GM12891 (cell line): Measurements from ENCODE around the gene SPAG16.

Experiments
- POLR2A ChIP-seq: IDR thresholded peaks from 2 replicates; pipeline ENCODE4 v1.6.1; 2011; ENCODE audit warnings: low read depth, low read length, control low read depth
- POLR2AphosphoS5 ChIP-seq: IDR thresholded peaks from 2 replicates; pipeline ENCODE4 v1.6.1; 2011; ENCODE audit warnings: low read depth, low read length, control low read depth

DNA sequence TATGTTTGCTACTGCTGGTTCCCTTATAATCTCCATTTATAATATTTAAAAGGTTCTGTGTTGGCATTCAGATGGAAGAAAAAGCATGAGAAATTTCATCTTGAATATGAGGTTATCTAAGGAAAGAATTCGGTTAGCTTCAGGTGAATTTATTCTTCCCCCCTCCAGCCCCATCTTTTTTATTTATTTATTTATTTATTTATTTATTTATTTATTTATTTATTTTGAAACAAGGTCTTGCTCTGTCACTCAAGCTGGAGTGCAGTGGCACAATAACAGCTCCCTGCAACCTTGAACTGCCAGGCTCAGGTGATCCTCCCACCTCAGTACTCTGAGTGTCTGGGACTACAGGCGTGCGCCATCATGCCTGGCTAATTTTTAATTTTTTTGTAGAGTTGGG is 1031.1 kb downstream of the SPAG16 start:
- TF ChIP-seq POLR2A = no peak
- TF ChIP-seq POLR2AphosphoS5 = no peak
